Endothelial cell of umbilical vein (primary cell): ENCODE measurements around the gene MPL. TPM values are rescaled to one million over a fixed set of nuclear protein-coding genes. Genes with fewer than 3 reads are reported as not detected.

Experiments used
- BruUV-seq: library from RNA; stranded (reverse); fragments of 400-500 nt; replicated peaks from 2 replicates; lab custom pipeline; 2021; lab: Mats Ljungman, UMichigan
- CTCF ChIA-PET: fragments of 300-600, 350-600 bp; sonication (Branson Sonifier 250); formaldehyde crosslinking; loops from one replicate; lab custom pipeline; 2021; ENCODE audit warnings: antibody characterized with exemption, inconsistent platforms; lab: Charles Lee
- POLR2A ChIA-PET: fragments of 300-600, 350-600 bp; sonication (Branson Sonifier 250); formaldehyde crosslinking; loops from one replicate; lab custom pipeline; 2021; ENCODE audit warnings: antibody characterized with exemption, inconsistent platforms; lab: Charles Lee
- DNase-seq: peaks from one replicate; pipeline ENCODE4 v3.0.0-alpha.2; 2011; ENCODE audit warnings: low read depth, low spot score
- FAIRE-seq: peaks from 2 replicates; lab custom pipeline; 2011; peaks lifted over from hg19 to GRCh38; lab: Jason Lieb, UNC
- H2AFZ ChIP-seq: 2 replicates; pipeline ENCODE4 v1.6.0; 2012; ENCODE audit warnings: low read depth, low read length, control low read depth, inconsistent platforms
- H3K27ac ChIP-seq: 2 replicates; pipeline ENCODE4 v1.5.1; 2011; ENCODE audit warnings: low read depth, mild to moderate bottlenecking, control low read depth, low read length, moderate library complexity; ENCODE audit not compliant: insufficient read depth
- H3K27me3 ChIP-seq, 2 experiments: 2 replicates each; pipeline versions ENCODE4 v1.6.0 to v1.6.1; 2011; ENCODE audit warnings: low read length in 2 of 2, mixed read lengths in 1 of 2; ENCODE audit not compliant: control insufficient read depth in 2 of 2, insufficient read depth in 2 of 2
- H3K36me3 ChIP-seq, 2 experiments: 2 replicates in 1 of 2; 3 replicates in 1 of 2; pipeline ENCODE4 v1.5.1; 2011; ENCODE audit warnings: low read length in 2 of 2, mild to moderate bottlenecking in 1 of 2, moderate library complexity in 1 of 2; ENCODE audit not compliant: control insufficient read depth in 2 of 2, insufficient read depth in 2 of 2; ENCODE audit errors: extremely low read depth in 1 of 2
- H3K4me1 ChIP-seq: 3 replicates; pipeline ENCODE4 v1.5.1; 2011; ENCODE audit warnings: mild to moderate bottlenecking, low read length; ENCODE audit not compliant: control insufficient read depth, insufficient read depth; ENCODE audit errors: extremely low read depth
- H3K4me2 ChIP-seq: 2 replicates; pipeline ENCODE4 v1.6.1; 2011; ENCODE audit warnings: low read length, control low read depth, mixed read lengths; ENCODE audit not compliant: insufficient read depth
- H3K4me3 ChIP-seq, 3 experiments: fragments of 200-600 bp in 1 of 3; sonication (generic), shearing (Covaris generic) in 1 of 3; replicated peaks in 1 of 3; 2 replicates each; pipeline ENCODE4 v1.5.1; 2011 to 2016; ENCODE audit warnings: control low read depth in 3 of 3, low read length in 3 of 3, mild to moderate bottlenecking in 2 of 3, inconsistent platforms in 1 of 3, low read depth in 1 of 3, moderate library complexity in 1 of 3; ENCODE audit not compliant: insufficient read depth in 1 of 3
- H3K79me2 ChIP-seq: 2 replicates; pipeline ENCODE4 v1.6.0; 2012; ENCODE audit warnings: low read length, inconsistent platforms; ENCODE audit not compliant: control insufficient read depth, insufficient read depth
- H3K9ac ChIP-seq: replicated peaks from 2 replicates; pipeline ENCODE3; 2011; ENCODE audit warnings: low read length, control low read depth; ENCODE audit not compliant: insufficient read depth; ENCODE audit errors: extremely low read depth
- H3K9me1 ChIP-seq: replicated peaks from 3 replicates; pipeline ENCODE4 v1.6.0; 2011; ENCODE audit warnings: mild to moderate bottlenecking, low read length; ENCODE audit not compliant: control insufficient read depth, insufficient read depth; ENCODE audit errors: extremely low read depth
- H3K9me3 ChIP-seq: replicated peaks from 2 replicates; pipeline ENCODE4 v1.5.1; 2012; ENCODE audit warnings: low read length, inconsistent platforms; ENCODE audit not compliant: control insufficient read depth, insufficient read depth
- H4K20me1 ChIP-seq: replicated peaks from 2 replicates; pipeline ENCODE3; 2011; ENCODE audit warnings: mild to moderate bottlenecking, low read length; ENCODE audit not compliant: control insufficient read depth, insufficient read depth; ENCODE audit errors: extremely low read depth
- CTCF ChIP-seq, 2 donors: IDR thresholded peaks; 1 replicate in 1 of 2; 2 replicates in 1 of 2; pipeline ENCODE4 v1.5.1; 2011; ENCODE audit warnings: low read length in 2 of 2, mild to moderate bottlenecking in 2 of 2, moderate library complexity in 2 of 2, control low read depth in 1 of 2, inconsistent platforms in 1 of 2, low read depth in 1 of 2; ENCODE audit not compliant: insufficient read depth in 1 of 2; ENCODE audit errors: extremely low read depth in 1 of 2
- EZH2 ChIP-seq: IDR thresholded peaks from 2 replicates; pipeline ENCODE4 v1.6.1; 2012; ENCODE audit warnings: borderline replicate concordance, low read depth, mild to moderate bottlenecking, moderate library complexity, low read length, inconsistent platforms; ENCODE audit not compliant: severe bottlenecking
- FOS ChIP-seq: IDR thresholded peaks from 2 replicates; pipeline ENCODE4 v1.6.1; 2011; ENCODE audit warnings: mild to moderate bottlenecking, low read length, moderate library complexity, borderline replicate concordance; ENCODE audit not compliant: insufficient read depth
- GATA2 ChIP-seq: IDR thresholded peaks from 2 replicates; pipeline ENCODE4 v1.7.0; 2011; ENCODE audit warnings: low read depth, mild to moderate bottlenecking, moderate library complexity, mixed read lengths, low read length; ENCODE audit not compliant: insufficient read length, insufficient read depth
- JUN ChIP-seq: IDR thresholded peaks from 2 replicates; pipeline ENCODE4 v1.6.1; 2011; ENCODE audit warnings: borderline replicate concordance, low read depth; ENCODE audit not compliant: insufficient read length, insufficient read depth
- MAX ChIP-seq: IDR thresholded peaks from 2 replicates; pipeline ENCODE4 v1.6.1; 2011; ENCODE audit not compliant: insufficient read depth, insufficient read length
- MYC ChIP-seq: IDR thresholded peaks from one replicate; pipeline ENCODE4 v1.6.1; 2011; ENCODE audit warnings: mild to moderate bottlenecking, low read depth, low read length
- POLR2A ChIP-seq: IDR thresholded peaks from 2 replicates; pipeline ENCODE4 v1.6.1; 2012; ENCODE audit warnings: low read depth, mild to moderate bottlenecking, control low read depth, low read length
- POLR2AphosphoS5 ChIP-seq: IDR thresholded peaks from 2 replicates; pipeline ENCODE4 v1.6.1; 2012; ENCODE audit warnings: low read depth, mild to moderate bottlenecking, control low read depth, low read length, moderate library complexity; ENCODE audit not compliant: insufficient read depth
- dilution Hi-C: fragments of 300-500 bp; cut with MboI; formaldehyde crosslinking; loops from one replicate; pipeline ENCODE4 v1.15.0; 2019; ENCODE audit warnings: low sequenced_read_pairs; ENCODE audit not compliant: extremely low pct_ligation_motif_present
- intact Hi-C: fragments of 100-400 bp; cut with micrococcal nuclease; formaldehyde crosslinking; loops from one replicate; pipeline ENCODE4 v1.10.0; 2022
- polyA plus RNA-seq, 4 experiments: library from polyadenylated mRNA; depleted of rRNA in 3 of 4; stranded (reverse) in 3 of 4; unstranded in 1 of 4; fragments of >200 nt; gene quantifications; 2 replicates each; pipeline versions ENCODE4 v1.2.1 to v1.2.3, GENCODE V29; 2011 to 2012; ENCODE audit warnings: missing spikeins in 1 of 4
- total RNA-seq: library from RNA; stranded (reverse); gene quantifications from 2 replicates; pipeline ENCODE4 v1.2.3, GENCODE V29; 2021

MPL gene
- total and polyA plus RNA-seq, 2 donors (not counting 3 experiments of a cell fraction or from before 2014, with no cell fraction given): 0.14 to 0.24 TPM

DNA sequence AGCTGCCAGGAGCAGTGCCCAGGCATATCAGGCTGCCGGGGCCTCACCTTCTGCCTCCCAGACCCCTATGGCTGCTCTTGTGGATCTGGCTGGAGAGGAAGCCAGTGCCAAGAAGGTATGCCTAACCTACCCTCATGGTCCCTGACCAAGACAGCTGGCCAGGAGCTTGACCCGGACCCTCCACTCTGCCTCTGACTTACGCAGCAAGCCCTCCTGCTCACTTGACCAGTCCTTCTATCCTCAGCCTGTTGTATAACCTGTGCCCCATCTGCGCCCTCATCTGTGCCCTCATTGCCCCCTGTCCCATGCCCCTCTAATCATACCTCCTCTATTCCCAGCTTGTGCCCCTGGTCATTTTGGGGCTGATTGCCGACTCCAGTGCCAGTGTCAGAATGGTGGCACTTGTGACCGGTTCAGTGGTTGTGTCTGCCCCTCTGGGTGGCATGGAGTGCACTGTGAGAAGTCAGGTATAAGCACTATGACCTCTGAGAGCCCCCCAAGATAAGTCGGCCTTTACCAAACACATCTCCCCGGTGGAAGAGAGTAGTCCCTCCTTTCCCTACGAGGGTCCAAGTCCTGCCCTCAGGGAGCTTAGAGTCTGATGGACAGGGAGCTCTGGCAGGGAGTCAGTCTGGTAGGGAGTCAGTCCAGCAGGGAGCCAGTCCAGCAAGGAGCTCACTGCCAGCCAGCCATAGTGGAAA, 30.0 kb upstream of the MPL start:
- no peak overlapping the region for H3K27ac ChIP-seq
- no peak overlapping the region for H3K4me2 ChIP-seq
- no peak for TF ChIP-seq EZH2
- no peak for TF ChIP-seq GATA2
- TF ChIP-seq CTCF (IDR thresholded peaks at IDR 0.05; ENCODE audit: extremely low read depth in 1 of 2, insufficient read depth in 1 of 2, low read depth in 1 of 2, low read length in 2 of 2): no peak
- no peak for TF ChIP-seq JUN
- TF ChIP-seq POLR2AphosphoS5: no peak
- no peak for TF ChIP-seq FOS
- TF ChIP-seq POLR2A: no peak
- TF ChIP-seq MAX: no peak
- TF ChIP-seq MYC: no peak
- H3K9ac ChIP-seq: no peak overlapping the region
- no peak overlapping the region for H2AFZ ChIP-seq
- intact Hi-C loops: no loop called here
- H3K9me3 ChIP-seq: no peaks in the 10 kb centered on the region
- POLR2A ChIA-PET: interaction anchor here (1.5 kb wide), 1 partner anchor 69 kb away, joined by 3 read pairs; no protein-coding TSS in a partner anchor
- no peaks in the 10 kb centered on the region for H3K27me3 ChIP-seq
- peaks cover 37 to 75% of the 10 kb centered on the region in 2 experiments for H3K36me3 ChIP-seq
- FAIRE-seq (no peak), DNase-seq (no peak)
- BruUV-seq: no TSS peak
- CTCF ChIA-PET: interaction anchor here (0.9 to 1.5 kb wide), 4 partner anchors 13 to 107 kb away, joined by 3 to 4 read pairs (median 4); no protein-coding TSS in a partner anchor
- no peaks in the 10 kb centered on the region for H4K20me1 ChIP-seq
- no peaks in the 10 kb centered on the region for H3K9me1 ChIP-seq
- H3K79me2 ChIP-seq: peaks cover 59% of the 10 kb centered on the region
- dilution Hi-C loops: no loop called here
- H3K4me1 ChIP-seq: peaks cover 20% of the 10 kb centered on the region
- no peak overlapping the region for H3K4me3 ChIP-seq
